AG04449 (cell line): ENCODE measurements around the gene GFPT1.

ENCODE experiments used
- CTCF ChIA-PET: fragments of 350-600 bp; formaldehyde crosslinking; extraction: SDS; loops from one replicate; lab custom pipeline; 2021; ENCODE audit warnings: antibody characterized with exemption; lab: Yijun Ruan, JAX
- POLR2A ChIA-PET: fragments of 400-600, 350-600 bp; formaldehyde crosslinking; extraction: SDS; loops from one replicate; lab custom pipeline; 2020; ENCODE audit warnings: antibody characterized with exemption, inconsistent platforms; lab: Yijun Ruan, JAX
- DNase-seq: peaks from one replicate; pipeline ENCODE4 v3.0.0-alpha.2; 2010; ENCODE audit warnings: low read depth, low spot score
- H3K4me3 ChIP-seq: 2 replicates; pipeline ENCODE4 v1.5.1; 2011; ENCODE audit warnings: low read depth, mild to moderate bottlenecking, control low read depth, low read length
- TF ChIP-seq, protein P1 (sequence below): IDR thresholded peaks from one replicate; pipeline ENCODE4 v1.5.1; 2011; ENCODE audit warnings: mild to moderate bottlenecking, moderate library complexity, low read length, control low read depth, inconsistent platforms; ENCODE audit not compliant: insufficient read depth; ENCODE audit errors: missing control alignments

The GFPT1 gene

DNA sequence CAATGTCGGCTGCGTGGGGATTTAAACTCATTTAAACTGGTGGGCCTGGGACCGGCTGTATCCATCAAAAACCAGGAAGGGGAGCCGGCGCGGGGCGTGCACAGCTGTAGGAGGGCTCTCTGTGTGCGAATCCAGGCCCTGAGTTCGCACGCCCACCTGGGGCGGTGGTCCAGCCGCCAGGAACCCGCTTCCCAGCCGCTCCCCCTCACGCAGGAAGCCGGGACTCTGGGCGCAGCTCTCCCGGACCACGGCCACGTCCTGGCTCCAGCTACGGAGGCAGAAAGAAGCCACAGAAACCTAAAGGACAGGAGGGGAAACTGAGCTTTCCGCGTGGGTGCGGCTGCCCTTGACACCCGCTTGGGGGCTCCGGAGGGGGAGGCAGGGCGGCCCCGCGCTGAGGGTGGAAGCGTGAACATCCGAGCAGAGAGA lies 80.6 kb downstream of the GFPT1 start:
- ChIA-PET POLR2A (interaction anchor here (0.6 to 0.7 kb wide), 2 partner anchors 143 to 273 kb away, joined by 3 read pairs; no protein-coding TSS in a partner anchor), CTCF (interaction anchor here (0.6 to 7.1 kb wide), 51 partner anchors 8 to 840 kb away, joined by 3 to 81 read pairs (median 5); partner anchors contain the start of genes ANTXR1 and GKN2)
- DNase-seq = no peak
- TF ChIP-seq, protein P1, sequence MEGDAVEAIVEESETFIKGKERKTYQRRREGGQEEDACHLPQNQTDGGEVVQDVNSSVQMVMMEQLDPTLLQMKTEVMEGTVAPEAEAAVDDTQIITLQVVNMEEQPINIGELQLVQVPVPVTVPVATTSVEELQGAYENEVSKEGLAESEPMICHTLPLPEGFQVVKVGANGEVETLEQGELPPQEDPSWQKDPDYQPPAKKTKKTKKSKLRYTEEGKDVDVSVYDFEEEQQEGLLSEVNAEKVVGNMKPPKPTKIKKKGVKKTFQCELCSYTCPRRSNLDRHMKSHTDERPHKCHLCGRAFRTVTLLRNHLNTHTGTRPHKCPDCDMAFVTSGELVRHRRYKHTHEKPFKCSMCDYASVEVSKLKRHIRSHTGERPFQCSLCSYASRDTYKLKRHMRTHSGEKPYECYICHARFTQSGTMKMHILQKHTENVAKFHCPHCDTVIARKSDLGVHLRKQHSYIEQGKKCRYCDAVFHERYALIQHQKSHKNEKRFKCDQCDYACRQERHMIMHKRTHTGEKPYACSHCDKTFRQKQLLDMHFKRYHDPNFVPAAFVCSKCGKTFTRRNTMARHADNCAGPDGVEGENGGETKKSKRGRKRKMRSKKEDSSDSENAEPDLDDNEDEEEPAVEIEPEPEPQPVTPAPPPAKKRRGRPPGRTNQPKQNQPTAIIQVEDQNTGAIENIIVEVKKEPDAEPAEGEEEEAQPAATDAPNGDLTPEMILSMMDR = no peak
- peak overlapping the region; percentile 58 for H3K4me3 ChIP-seq

DNA sequence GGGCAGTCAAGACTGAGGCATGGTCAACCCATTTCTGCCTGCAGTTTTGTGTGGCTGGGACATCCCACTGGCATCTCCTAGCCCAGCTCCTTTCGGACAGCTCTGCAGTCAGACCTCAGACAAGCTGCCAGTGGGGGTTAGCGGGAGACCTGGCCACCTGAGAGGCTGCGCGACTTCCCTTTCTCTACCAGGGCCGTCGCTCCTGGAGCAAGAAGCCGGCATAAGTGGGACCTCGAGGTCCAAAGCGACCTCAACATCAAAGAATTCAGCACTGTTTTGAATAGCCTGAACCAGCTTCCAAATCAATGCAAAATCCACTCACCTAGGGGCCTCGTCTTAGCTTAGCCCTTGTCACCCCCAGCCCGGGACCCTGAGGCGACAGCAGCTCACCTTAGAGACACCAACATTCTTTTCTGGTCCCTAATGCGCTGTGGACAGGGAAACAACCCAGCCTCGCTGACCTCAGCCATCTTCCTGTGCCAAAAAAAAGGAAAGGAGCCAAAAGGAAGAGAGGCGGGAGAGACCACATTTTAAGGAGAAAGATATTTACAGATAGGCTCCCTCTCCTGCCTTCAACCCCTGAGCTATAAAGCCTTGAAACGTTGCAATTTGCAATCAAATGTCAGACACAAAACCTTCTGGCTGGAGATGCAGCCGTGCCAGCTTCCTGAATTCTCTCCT lies 81.2 kb downstream of the GFPT1 start:
- no peak for DNase-seq
- POLR2A ChIA-PET = interaction anchor here (0.7 to 0.8 kb wide), 2 partner anchors 143 to 293 kb away, joined by 3 read pairs; partner anchors contain the start of gene ANTXR1
- CTCF ChIA-PET = interaction anchor here (0.6 to 7.1 kb wide), 39 partner anchors 8 to 840 kb away, joined by 3 to 81 read pairs (median 6); partner anchors contain the start of genes ANTXR1 and GKN2
- TF ChIP-seq, protein P1 = no peak
- no peak overlapping the region; the same call in 1 of the 2 replicates for H3K4me3 ChIP-seq

DNA sequence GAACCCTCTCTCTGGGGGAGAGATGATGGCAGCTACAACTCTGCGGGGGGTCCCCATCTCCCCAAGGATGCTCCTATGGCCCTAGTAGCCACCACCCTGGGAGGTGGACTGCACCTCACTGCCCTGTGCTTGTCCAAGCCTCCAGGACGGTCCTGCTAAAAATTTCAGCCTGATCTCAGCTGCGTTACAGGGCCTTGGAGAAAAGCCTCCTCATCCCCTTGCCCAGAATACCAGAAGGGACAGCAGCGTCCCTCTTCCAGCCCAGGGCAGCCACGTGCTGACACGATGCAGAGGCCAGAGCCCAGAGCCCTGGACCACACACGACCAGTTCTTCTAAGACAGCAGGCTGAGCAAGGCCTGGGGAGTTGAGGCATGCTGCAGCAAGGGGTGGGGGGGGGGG lies 81.9 kb downstream of the GFPT1 start:
- ChIA-PET POLR2A (interaction anchor here (0.8 kb wide), 1 partner anchor 292 kb away, joined by 3 read pairs; the partner anchor contains the start of gene ANTXR1), CTCF (interaction anchor here (1.4 to 7.1 kb wide), 9 partner anchors 10 to 372 kb away, joined by 3 to 81 read pairs (median 15); partner anchors contain the start of gene ANTXR1)
- TF ChIP-seq, protein P1 = no peak
- no peak overlapping the region for H3K4me3 ChIP-seq
- DNase-seq = no peak

DNA sequence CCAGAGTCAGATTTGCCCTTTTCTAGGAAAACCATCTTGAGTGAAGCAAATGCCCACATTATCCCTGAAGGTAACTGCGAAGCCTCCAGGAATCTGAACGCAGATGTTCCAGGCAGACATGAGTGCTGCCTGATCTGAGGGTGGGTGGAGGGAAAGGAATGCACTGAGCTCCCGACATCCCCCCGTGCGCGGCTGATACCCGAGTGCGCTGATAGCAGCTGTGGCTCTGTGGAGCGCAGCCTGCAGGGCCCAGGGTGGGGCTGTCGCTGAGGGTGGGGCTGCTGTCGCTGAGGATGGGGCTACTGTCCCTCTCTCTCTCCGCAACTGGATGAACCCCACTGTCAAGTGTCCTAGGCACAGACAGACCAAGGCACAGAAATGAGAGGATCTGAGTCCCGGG lies 82.4 kb downstream of the GFPT1 start:
- TF ChIP-seq, protein P1 = no peak
- ChIA-PET POLR2A (no interaction called here), CTCF (interaction anchor here (0.7 to 7.1 kb wide), 5 partner anchors 62 to 361 kb away, joined by 3 to 81 read pairs (median 12); partner anchors contain the start of gene ANTXR1)

DNA sequence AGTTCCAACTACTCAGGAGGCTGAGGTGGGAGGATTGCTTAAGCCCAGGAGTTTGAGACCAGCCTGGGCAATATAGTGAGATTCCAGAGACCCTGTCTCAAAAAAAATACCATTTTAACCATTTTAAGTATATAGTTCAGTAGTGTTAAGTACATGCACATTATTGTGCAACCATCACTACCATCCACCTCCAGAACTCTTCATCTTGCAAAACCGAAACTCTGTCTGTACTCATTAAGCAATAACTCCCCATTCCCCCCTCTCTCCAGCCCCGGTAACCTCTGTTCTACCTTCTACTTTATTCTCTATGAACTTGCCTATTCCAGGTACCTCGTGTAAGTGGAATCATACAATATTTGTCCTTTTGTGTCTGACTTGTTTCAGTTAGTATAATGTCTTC lies 86.4 kb downstream of the GFPT1 start:
- ChIA-PET CTCF (interaction anchor here (2.8 kb wide), 1 partner anchor 286 kb away, joined by 6 read pairs; no protein-coding TSS in a partner anchor), POLR2A (no interaction called here)
- no peak for DNase-seq
- H3K4me3 ChIP-seq = no peak overlapping the region
- TF ChIP-seq, protein P1 = no peak

More for the DNA sequence above, 82.4 kb downstream of the GFPT1 start:
- no peak overlapping the region for H3K4me3 ChIP-seq
- no peak for DNase-seq

DNA sequence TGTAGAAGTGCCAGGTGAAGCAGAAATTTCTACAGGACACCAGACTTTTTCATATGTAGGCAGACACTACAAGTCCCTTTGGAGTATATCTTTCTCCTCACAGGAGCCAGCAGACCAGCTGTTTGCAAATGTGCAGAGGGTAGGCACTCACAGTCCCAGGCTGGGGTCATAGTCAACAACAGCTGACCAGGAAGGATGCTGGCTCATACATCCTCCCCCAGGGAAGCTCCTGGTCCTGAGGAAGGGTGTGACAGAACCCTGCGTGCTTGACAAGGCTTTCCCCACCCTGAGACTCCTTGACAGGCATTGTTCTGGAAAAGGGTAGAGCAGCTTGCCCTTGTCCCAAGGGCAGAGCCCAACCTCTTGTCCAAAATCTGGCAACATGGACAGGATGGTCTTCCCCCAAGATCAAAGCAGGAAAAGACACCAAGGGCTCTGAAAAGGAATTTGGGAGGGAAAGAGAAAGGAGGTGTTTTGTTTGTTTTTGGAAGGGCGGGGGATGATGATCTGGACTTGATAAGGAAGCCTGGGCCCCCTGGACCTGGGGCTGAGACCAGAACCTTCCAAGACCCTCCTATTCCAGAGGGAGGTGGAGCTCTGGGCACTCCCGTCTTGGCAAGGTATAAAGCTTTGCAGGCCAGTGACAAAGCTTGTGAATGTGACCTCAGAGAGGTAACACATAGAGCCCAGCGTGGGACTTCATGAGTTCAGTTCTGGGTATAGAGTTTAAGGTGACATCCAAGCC lies 87.1 kb downstream of the GFPT1 start:
- TF ChIP-seq, protein P1 = no peak
- DNase-seq = no peak
- no peak overlapping the region for H3K4me3 ChIP-seq
- ChIA-PET POLR2A (no interaction called here), CTCF (interaction anchor here (1.3 to 2.8 kb wide), 5 partner anchors 9 to 290 kb away, joined by 3 to 14 read pairs (median 4); partner anchors contain the start of gene ANTXR1)
